ENCODE data around the gene IDH3A. TPM values are rescaled to one million over a fixed set of nuclear protein-coding genes. Genes with fewer than 3 reads are reported as not detected.

Gene IDH3A
- total and polyA plus RNA-seq, 9 of the 15 experiments (the other 6 are each of a cell fraction or from before 2014, with no cell fraction given), result 37.4 to 249 (median 107) TPM

DNA sequence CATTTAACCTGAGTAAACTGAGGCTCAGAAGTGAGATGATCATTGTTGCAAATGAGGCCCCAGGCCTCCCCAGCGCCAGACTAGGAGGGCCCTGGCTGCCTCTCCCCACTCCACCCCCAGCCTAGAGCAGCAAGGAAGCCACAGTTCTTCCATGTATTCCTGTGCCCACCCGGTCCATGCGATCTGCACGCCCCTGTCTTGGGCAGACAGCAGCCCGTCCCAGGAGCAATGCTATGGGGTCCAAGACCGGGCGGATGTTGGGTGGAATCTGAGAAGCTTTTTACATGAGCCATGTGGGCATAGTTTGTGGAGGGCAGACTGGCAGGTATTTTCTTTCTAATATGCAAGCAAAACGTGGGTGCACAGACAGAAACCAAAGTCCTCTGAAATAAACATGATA, 41.7 kb upstream of the IDH3A start (continued):
- TF ChIP-seq, protein P1, sequence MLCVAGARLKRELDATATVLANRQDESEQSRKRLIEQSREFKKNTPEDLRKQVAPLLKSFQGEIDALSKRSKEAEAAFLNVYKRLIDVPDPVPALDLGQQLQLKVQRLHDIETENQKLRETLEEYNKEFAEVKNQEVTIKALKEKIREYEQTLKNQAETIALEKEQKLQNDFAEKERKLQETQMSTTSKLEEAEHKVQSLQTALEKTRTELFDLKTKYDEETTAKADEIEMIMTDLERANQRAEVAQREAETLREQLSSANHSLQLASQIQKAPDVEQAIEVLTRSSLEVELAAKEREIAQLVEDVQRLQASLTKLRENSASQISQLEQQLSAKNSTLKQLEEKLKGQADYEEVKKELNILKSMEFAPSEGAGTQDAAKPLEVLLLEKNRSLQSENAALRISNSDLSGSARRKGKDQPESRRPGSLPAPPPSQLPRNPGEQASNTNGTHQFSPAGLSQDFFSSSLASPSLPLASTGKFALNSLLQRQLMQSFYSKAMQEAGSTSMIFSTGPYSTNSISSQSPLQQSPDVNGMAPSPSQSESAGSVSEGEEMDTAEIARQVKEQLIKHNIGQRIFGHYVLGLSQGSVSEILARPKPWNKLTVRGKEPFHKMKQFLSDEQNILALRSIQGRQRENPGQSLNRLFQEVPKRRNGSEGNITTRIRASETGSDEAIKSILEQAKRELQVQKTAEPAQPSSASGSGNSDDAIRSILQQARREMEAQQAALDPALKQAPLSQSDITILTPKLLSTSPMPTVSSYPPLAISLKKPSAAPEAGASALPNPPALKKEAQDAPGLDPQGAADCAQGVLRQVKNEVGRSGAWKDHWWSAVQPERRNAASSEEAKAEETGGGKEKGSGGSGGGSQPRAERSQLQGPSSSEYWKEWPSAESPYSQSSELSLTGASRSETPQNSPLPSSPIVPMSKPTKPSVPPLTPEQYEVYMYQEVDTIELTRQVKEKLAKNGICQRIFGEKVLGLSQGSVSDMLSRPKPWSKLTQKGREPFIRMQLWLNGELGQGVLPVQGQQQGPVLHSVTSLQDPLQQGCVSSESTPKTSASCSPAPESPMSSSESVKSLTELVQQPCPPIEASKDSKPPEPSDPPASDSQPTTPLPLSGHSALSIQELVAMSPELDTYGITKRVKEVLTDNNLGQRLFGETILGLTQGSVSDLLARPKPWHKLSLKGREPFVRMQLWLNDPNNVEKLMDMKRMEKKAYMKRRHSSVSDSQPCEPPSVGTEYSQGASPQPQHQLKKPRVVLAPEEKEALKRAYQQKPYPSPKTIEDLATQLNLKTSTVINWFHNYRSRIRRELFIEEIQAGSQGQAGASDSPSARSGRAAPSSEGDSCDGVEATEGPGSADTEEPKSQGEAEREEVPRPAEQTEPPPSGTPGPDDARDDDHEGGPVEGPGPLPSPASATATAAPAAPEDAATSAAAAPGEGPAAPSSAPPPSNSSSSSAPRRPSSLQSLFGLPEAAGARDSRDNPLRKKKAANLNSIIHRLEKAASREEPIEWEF (CRISPR knock-in tag; IDR thresholded peaks at IDR 0.05), result no peak
- TF ChIP-seq, protein P2, sequence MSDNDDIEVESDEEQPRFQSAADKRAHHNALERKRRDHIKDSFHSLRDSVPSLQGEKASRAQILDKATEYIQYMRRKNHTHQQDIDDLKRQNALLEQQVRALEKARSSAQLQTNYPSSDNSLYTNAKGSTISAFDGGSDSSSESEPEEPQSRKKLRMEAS (CRISPR knock-in tag; IDR thresholded peaks at IDR 0.05), result no peak
- TF ChIP-seq ZNF174 (CRISPR knock-in tag; IDR thresholded peaks at IDR 0.05), result no peak
